MM.1S (cell line): ENCODE measurements around the gene SCYGR2.

Experiments
- DNase-seq: peaks from one replicate; pipeline ENCODE4 v3.0.0-alpha.2; 2015
- H2AFZ ChIP-seq: fragments of 300-600 bp; sonication (generic); 2 replicates; pipeline ENCODE4 v1.6.0; 2016; ENCODE audit warnings: antibody characterized with exemption, low read length
- H3F3A ChIP-seq: fragments of 300-600 bp; sonication (generic); 2 replicates; pipeline ENCODE4 v1.6.1; 2016; ENCODE audit warnings: mild to moderate bottlenecking, antibody characterized with exemption, low read length, moderate library complexity, mixed read lengths; ENCODE audit not compliant: insufficient read depth
- H3K27ac ChIP-seq: fragments of 300-600 bp; sonication (generic); 2 replicates; pipeline ENCODE4 v1.5.1; 2016; ENCODE audit warnings: mild to moderate bottlenecking, low read length
- H3K27me3 ChIP-seq: fragments of 300-600 bp; sonication (generic); replicated peaks from 2 replicates; pipeline ENCODE4 v1.6.0; 2016; ENCODE audit warnings: low read length; ENCODE audit not compliant: insufficient read depth
- H3K36me3 ChIP-seq: fragments of 300-600 bp; sonication (generic); replicated peaks from 2 replicates; pipeline ENCODE4 v1.6.1; 2016; ENCODE audit warnings: mild to moderate bottlenecking, low read length, mixed read lengths; ENCODE audit not compliant: insufficient read depth
- H3K4me1 ChIP-seq: fragments of 300-600 bp; sonication (generic); 2 replicates; pipeline ENCODE4 v1.6.1; 2016; ENCODE audit warnings: low read length, mixed read lengths
- H3K4me2 ChIP-seq: fragments of 300-600 bp; sonication (generic); 2 replicates; pipeline ENCODE4 v1.6.0; 2016; ENCODE audit warnings: low read depth, low read length
- H3K4me3 ChIP-seq: fragments of 300-600 bp; sonication (generic); 2 replicates; pipeline ENCODE4 v1.5.1; 2016; ENCODE audit warnings: low read length, mixed read lengths
- H3K79me2 ChIP-seq: fragments of 300-600 bp; sonication (generic); 2 replicates; pipeline ENCODE4 v1.6.1; 2016; ENCODE audit warnings: mixed run types, low read length, mixed read lengths
- H3K9ac ChIP-seq: fragments of 300-600 bp; sonication (generic); 2 replicates; pipeline ENCODE4 v1.6.1; 2016; ENCODE audit warnings: low read length, mixed read lengths
- H3K9me2 ChIP-seq: fragments of 300-600 bp; sonication (generic); replicated peaks from 2 replicates; pipeline ENCODE4 v1.6.1; 2016; ENCODE audit warnings: mild to moderate bottlenecking, low read length, mixed read lengths; ENCODE audit not compliant: insufficient read depth
- H3K9me3 ChIP-seq: fragments of 300-600 bp; sonication (generic); replicated peaks from 2 replicates; pipeline ENCODE4 v1.6.1; 2016; ENCODE audit warnings: mild to moderate bottlenecking, low read length, mixed read lengths; ENCODE audit not compliant: insufficient read depth
- H4K20me1 ChIP-seq: fragments of 300-600 bp; sonication (generic); 2 replicates; pipeline ENCODE4 v1.6.1; 2016; ENCODE audit warnings: mild to moderate bottlenecking, low read length, moderate library complexity, mixed read lengths; ENCODE audit not compliant: insufficient read depth
- EZH2 ChIP-seq: fragments of 300-600 bp; sonication (generic); optimal IDR thresholded peaks from 2 replicates; pipeline ENCODE3; 2017; ENCODE audit warnings: low read depth, mild to moderate bottlenecking, antibody characterized with exemption, low read length, mixed read lengths
- EZH2phosphoT487 ChIP-seq: fragments of 300-600 bp; sonication (generic); IDR thresholded peaks from 2 replicates; pipeline ENCODE4 v1.6.1; 2018; ENCODE audit warnings: antibody characterized with exemption, low read length
- TF ChIP-seq, protein P1 (sequence below): fragments of 300-600 bp; sonication (generic); IDR thresholded peaks from 2 replicates; pipeline ENCODE4 v1.5.1; 2016; ENCODE audit warnings: antibody characterized with exemption, low read length, mixed read lengths

Gene SCYGR2

DNA sequence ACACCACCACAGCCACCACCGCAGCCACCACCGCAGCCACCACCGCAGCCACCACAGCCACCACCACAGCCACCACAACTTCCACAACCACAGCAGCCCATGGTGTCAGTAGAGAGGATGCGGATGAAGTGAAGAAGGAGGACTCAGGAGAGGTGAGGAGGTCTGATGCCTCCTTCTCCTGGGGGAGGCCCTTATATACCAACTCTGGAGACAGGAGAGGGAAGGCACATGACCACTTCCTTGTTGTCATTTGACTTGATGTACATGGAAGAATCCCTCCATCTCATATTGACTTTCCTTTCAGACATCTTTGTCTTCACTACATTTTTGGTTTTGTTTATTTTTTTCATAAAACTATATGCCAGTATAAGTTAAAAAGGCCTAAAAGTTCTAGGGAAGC is 16.0 kb downstream of the SCYGR2 start, which contains the start of gene SCYGR3:
SCYGR3 (minus strand) TSS at position 101 of the 400 bp plus-strand sequence; CDS start at position 101, 0 bp downstream.
- Histone ChIP-seq H3K4me2 (no peak within 1 kb of the TSS), H3K79me2 (no peaks in the 10 kb centered on the region), H3K36me3 (no peaks in the 10 kb centered on the region), H3K4me1 (peaks cover 5% of the 10 kb centered on the region), H3K9ac (no peak within 1 kb of the TSS), H2AFZ (no peak within 1 kb of the TSS), H4K20me1 (no peaks in the 10 kb centered on the region), H3K9me2 (no peaks in the 10 kb centered on the region), H3K27me3 (no peaks in the 10 kb centered on the region), H3K9me3 (no peaks in the 10 kb centered on the region), H3K27ac (no peak within 1 kb of the TSS), H3F3A (no peaks in the 10 kb centered on the region), H3K4me3 (no peak within 1 kb of the TSS)
- DNase-seq, result no peak
- TF ChIP-seq EZH2phosphoT487 (no peak), EZH2 (no peak)
- TF ChIP-seq, protein P1, sequence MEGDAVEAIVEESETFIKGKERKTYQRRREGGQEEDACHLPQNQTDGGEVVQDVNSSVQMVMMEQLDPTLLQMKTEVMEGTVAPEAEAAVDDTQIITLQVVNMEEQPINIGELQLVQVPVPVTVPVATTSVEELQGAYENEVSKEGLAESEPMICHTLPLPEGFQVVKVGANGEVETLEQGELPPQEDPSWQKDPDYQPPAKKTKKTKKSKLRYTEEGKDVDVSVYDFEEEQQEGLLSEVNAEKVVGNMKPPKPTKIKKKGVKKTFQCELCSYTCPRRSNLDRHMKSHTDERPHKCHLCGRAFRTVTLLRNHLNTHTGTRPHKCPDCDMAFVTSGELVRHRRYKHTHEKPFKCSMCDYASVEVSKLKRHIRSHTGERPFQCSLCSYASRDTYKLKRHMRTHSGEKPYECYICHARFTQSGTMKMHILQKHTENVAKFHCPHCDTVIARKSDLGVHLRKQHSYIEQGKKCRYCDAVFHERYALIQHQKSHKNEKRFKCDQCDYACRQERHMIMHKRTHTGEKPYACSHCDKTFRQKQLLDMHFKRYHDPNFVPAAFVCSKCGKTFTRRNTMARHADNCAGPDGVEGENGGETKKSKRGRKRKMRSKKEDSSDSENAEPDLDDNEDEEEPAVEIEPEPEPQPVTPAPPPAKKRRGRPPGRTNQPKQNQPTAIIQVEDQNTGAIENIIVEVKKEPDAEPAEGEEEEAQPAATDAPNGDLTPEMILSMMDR, result no peak

DNA sequence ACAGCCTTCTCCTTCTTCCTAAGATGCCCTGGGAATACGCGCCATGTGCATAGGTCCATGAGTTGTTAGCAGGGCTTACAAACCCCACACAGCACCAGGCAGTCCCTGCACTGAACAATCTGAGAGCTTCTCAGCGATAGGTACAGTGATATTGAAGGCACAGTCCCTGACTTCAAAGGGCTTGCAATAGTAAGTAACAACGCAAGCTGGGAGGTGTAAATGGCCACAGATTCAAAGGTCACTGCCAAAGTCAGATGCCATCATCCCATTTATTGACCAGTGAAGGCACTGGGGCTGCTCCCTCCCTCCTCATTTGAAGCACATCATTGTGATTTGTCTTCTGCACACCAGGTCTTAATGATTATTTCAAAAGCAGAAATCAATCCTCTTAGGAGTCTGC is 16.5 kb downstream of the SCYGR2 start:
- Histone ChIP-seq H4K20me1 (no peaks in the 10 kb centered on the region), H3K4me3 (no peak overlapping the region), H3K79me2 (no peaks in the 10 kb centered on the region), H3K9me2 (no peaks in the 10 kb centered on the region), H3K36me3 (no peaks in the 10 kb centered on the region), H3K9ac (no peak overlapping the region), H3K4me2 (no peak overlapping the region), H3K27ac (no peak overlapping the region), H3K9me3 (no peaks in the 10 kb centered on the region), H2AFZ (no peak overlapping the region), H3K27me3 (no peaks in the 10 kb centered on the region), H3K4me1 (peaks cover 3% of the 10 kb centered on the region), H3F3A (no peaks in the 10 kb centered on the region)
- TF ChIP-seq, protein P1, result no peak
- TF ChIP-seq EZH2phosphoT487, result no peak
- TF ChIP-seq EZH2, result no peak
- DNase-seq, result no peak

DNA sequence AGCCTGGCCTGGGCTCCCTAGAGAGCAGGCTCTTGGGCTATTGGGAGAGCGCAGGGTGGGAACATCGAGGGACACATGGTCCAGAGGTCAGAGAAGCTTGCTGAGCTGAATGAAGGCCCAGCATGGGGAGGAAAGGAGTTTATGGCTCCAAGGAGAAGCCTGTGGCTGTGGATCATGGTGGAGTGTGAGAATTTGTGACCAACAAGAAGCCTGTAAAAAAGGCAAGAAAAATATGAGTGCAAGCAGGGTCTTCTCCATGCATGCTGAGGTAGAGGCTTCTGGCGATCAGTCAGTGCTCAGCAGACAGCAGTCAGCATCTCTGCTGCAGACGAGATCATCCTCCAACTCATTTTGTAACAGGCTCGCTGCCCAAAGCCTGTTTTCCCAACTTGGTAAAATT is 17.2 kb downstream of the SCYGR2 start:
- Histone ChIP-seq H3K9me3 (no peaks in the 10 kb centered on the region), H3K27ac (no peak overlapping the region), H3K4me1 (no peaks in the 10 kb centered on the region), H4K20me1 (no peaks in the 10 kb centered on the region), H3K9ac (no peak overlapping the region), H3K27me3 (no peaks in the 10 kb centered on the region), H3K9me2 (no peaks in the 10 kb centered on the region), H3K36me3 (no peaks in the 10 kb centered on the region), H3K79me2 (no peaks in the 10 kb centered on the region), H2AFZ (no peak overlapping the region), H3F3A (no peaks in the 10 kb centered on the region), H3K4me3 (no peak overlapping the region), H3K4me2 (no peak overlapping the region)
- DNase-seq, result no peak
- no peak for TF ChIP-seq EZH2phosphoT487
- TF ChIP-seq, protein P1, result no peak
- TF ChIP-seq EZH2, result no peak
